Breast epithelium (tissue), 4 donors: Measurements from ENCODE around the gene CEP164. TPM values are rescaled to one million over a fixed set of nuclear protein-coding genes. Genes with fewer than 3 reads are reported as not detected.
"Not testable (repeated sequence)": the region's sequence is repeated elsewhere in the genome, so short reads cannot be mapped to it uniquely, and the experiment has no call there.

ENCODE experiments used
- DNase-seq, 2 donors: peaks; one replicate each; pipeline ENCODE4 v3.0.0-alpha.2; 2019; ENCODE audit warnings: low spot score in 2 of 2
- H3K27ac ChIP-seq, 2 donors: fragments of 200-600 bp; sonication (generic) in 1 of 2; one replicate each; pipeline ENCODE4 v1.5.1; 2016 to 2019; ENCODE audit warnings: mild to moderate bottlenecking in 1 of 2
- H3K27me3 ChIP-seq, 2 donors: fragments of 200-600 bp; sonication (generic) in 1 of 2; one replicate each; pipeline versions ENCODE4 v1.5.1 to v1.6.0; 2017 to 2019; ENCODE audit warnings: control low read depth in 1 of 2, mild to moderate bottlenecking in 1 of 2
- H3K36me3 ChIP-seq: fragments of 200-600 bp; one replicate; pipeline ENCODE4 v1.5.1; 2019
- H3K4me1 ChIP-seq, 2 donors: fragments of 200-600 bp; sonication (generic); one replicate each; pipeline ENCODE4 v1.5.1; 2016 to 2019; ENCODE audit warnings: control low read depth in 1 of 2
- H3K4me3 ChIP-seq, 3 donors: fragments of 200-600 bp; sonication (generic); 1 replicate in 2 of 3; 2 replicates in 1 of 3; pipeline ENCODE4 v1.5.1; 2016 to 2019; ENCODE audit warnings: mild to moderate bottlenecking in 3 of 3, moderate library complexity in 2 of 3
- H3K9me3 ChIP-seq, 2 donors: fragments of 200-600 bp; sonication (generic) in 1 of 2; one replicate each; pipeline ENCODE4 v1.5.1; 2016 to 2019; ENCODE audit warnings: control low read depth in 1 of 2
- CTCF ChIP-seq, 3 donors: fragments of 450-650 bp; IDR thresholded peaks; one replicate each; pipeline ENCODE4 v1.5.1; 2016 to 2017; ENCODE audit warnings: antibody characterized with exemption in 3 of 3, mild to moderate bottlenecking in 3 of 3, moderate library complexity in 3 of 3
- POLR2A ChIP-seq: fragments of 450-650 bp; IDR thresholded peaks from one replicate; pipeline ENCODE4 v1.6.1; 2016; ENCODE audit warnings: antibody characterized with exemption, mild to moderate bottlenecking, moderate library complexity
- POLR2AphosphoS5 ChIP-seq, 3 donors: sonication (generic); formaldehyde crosslinking; IDR thresholded peaks; one replicate each; pipeline ENCODE4 v1.6.1; 2017; ENCODE audit warnings: antibody characterized with exemption in 3 of 3
- intact Hi-C: fragments of 100-400 bp; cut with DNase I; formaldehyde crosslinking; loops from one replicate; pipeline ENCODE4 v1.15.1; 2023; ENCODE audit warnings: low total_unique reads
- total RNA-seq, 3 donors: library from RNA; depleted of rRNA; stranded (reverse); fragments of >200 nt; gene quantifications; one replicate each; pipeline ENCODE4 v1.1.0, GENCODE V29; 2016

CEP164 gene
- total RNA-seq, 3 donors from 2014 or later = 14.9 to 32.6 (median 20.3) TPM

DNA sequence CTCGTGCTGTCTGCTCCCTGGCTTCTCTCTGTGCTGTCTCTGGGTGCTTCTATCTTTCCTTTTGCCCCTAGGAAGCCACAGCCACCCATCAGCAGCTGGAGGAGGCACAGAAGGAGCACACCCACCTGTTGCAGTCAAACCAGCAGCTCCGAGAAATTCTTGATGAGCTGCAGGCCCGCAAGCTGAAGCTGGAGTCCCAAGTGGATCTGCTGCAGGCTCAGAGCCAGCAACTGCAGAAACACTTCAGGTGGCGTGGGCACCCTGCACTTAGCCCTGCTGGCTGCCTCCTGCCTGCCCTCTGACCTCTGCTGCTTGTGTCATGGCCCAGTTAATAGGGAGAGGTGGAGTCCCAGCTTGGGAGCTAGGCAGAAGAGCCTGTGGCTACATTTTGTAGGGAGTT is 67.8 kb downstream of the CEP164 start:
- no peak for DNase-seq
- Histone ChIP-seq H3K4me1 (no peaks in the 10 kb centered on the region), H3K27me3 (no peaks in the 10 kb centered on the region), H3K36me3 (no peaks in the 10 kb centered on the region), H3K27ac (no peak overlapping the region), H3K4me3 (no peak overlapping the region), H3K9me3 (peaks cover 11 to 13% of the 10 kb centered on the region in 2 donors)
- TF ChIP-seq POLR2A (no peak), POLR2AphosphoS5 (IDR thresholded peaks at IDR 0.05) (no peak), CTCF (IDR thresholded peaks at IDR 0.05) (no peak)
- intact Hi-C loops = no loop called here

DNA sequence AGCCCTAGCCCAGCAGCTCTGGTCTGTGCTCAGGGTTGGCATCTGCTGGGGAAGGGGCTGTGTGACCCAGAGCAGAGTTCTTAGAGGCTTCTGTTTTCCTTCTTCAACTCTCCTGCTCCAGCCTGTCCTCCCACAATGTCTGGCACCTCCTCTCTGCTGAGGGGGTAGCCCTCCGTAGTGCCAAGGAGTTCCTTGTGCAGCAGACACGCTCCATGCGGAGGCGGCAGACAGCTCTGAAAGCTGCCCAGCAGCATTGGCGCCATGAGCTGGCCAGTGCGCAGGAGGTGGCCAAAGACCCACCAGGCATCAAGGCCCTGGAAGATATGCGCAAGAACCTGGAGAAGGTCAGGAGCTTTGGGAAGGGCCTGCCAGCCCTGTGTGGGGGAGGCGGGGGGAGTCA is 69.3 kb downstream of the CEP164 start:
- Histone ChIP-seq H3K4me3 (no peak overlapping the region), H3K36me3 (no peaks in the 10 kb centered on the region), H3K9me3 (peaks cover 11 to 13% of the 10 kb centered on the region in 2 donors), H3K27me3 (no peaks in the 10 kb centered on the region), H3K4me1 (no peaks in the 10 kb centered on the region), H3K27ac (no peak overlapping the region)
- TF ChIP-seq POLR2AphosphoS5 (IDR thresholded peaks at IDR 0.05) (no peak), CTCF (IDR thresholded peaks at IDR 0.05) (no peak), POLR2A (no peak)
- intact Hi-C loops = no loop called here
- DNase-seq = no peak

DNA sequence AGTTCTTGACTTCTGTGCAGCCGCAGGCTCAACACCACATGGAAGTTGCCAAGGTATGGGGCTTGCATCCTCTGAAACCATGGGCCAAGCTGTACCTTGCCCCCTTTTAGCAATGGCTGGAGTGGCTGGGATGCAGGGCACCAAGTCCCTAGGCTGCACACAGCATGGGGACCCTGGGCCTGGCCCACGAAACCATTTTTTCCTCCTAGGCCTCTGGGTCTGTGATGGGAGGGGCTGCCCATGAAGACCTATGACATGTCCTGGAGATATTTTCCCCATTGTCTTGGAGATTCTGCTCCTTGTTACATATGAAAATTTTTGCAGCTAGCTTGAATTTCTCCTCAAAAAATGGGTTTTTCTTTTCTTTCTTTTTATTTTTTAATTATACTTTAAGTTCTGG is 71.0 kb downstream of the CEP164 start:
- H3K36me3 ChIP-seq, intact Hi-C loops, DNase-seq: not testable (repeated sequence)

GRCh38 chr11:117399100-117399840 is 71.6 kb downstream of the CEP164 start:
- peaks cover 11 to 13% of the 10 kb centered on the region in 2 donors for H3K9me3 ChIP-seq
- H3K4me3 ChIP-seq, intact Hi-C loops, H3K27ac ChIP-seq, DNase-seq, H3K27me3 ChIP-seq, H3K4me1 ChIP-seq, H3K36me3 ChIP-seq: not testable (repeated sequence)

More for the DNA sequence above, 71.0 kb downstream of the CEP164 start:
- peaks cover 11 to 13% of the 10 kb centered on the region in 2 donors for H3K9me3 ChIP-seq
- H3K27ac ChIP-seq, H3K27me3 ChIP-seq, H3K4me1 ChIP-seq, H3K4me3 ChIP-seq: not testable (repeated sequence)

DNA sequence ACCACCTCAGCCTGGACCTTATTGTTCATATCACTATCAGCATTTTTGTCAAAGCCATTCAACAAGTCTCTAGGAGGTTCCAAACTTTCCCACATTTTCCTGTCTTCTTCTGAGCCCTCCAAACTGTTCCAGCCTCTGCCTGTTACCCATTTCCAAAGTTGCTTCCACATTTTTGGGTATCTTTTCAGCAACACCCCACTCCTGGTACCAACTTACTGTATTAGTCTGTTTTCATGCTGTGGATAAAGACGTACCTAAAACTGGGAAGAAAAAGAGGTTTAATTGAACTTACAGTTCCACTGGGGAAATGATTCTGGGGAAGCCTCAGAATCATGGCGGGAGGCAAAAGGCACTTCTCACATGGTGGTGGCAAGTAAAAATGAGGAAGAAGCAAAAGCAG is 78.2 kb downstream of the CEP164 start:
- H3K9me3 ChIP-seq, H3K36me3 ChIP-seq, H3K4me1 ChIP-seq, DNase-seq, H3K4me3 ChIP-seq, H3K27me3 ChIP-seq, intact Hi-C loops, H3K27ac ChIP-seq: not testable (repeated sequence)

DNA sequence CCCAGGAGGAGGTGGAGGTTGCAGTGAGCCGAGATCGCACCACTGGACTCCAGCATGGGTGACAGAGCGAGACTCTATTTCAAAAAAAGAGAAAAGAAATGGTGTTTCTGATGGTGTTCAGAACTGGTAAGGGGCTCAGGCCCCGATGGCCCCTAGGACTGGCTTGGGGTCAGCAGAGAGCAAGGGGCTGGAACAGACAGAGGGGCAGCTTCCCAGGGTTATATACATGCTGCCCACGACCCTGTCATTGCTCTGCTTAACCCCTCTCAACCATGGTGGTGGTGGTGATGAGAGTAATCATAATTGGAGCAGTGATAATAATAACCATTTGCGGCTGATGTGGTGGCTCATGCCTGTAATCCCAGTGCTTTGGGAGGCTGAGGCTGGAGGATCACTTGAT is 79.4 kb downstream of the CEP164 start:
- DNase-seq = no peak
- no peak for TF ChIP-seq CTCF (IDR thresholded peaks at IDR 0.05)
- no peak for TF ChIP-seq POLR2AphosphoS5 (IDR thresholded peaks at IDR 0.05)
- no peak for TF ChIP-seq POLR2A
- H3K4me3 ChIP-seq = no peak overlapping the region
- no peaks in the 10 kb centered on the region for H3K36me3 ChIP-seq
- no peaks in the 10 kb centered on the region for H3K27me3 ChIP-seq
- H3K9me3 ChIP-seq = peaks cover 6 to 7% of the 10 kb centered on the region in 2 donors
- no peak overlapping the region for H3K27ac ChIP-seq
- no peaks in the 10 kb centered on the region for H3K4me1 ChIP-seq
- intact Hi-C loops = no loop called here
